ENCODE data around the gene UGDH. TPM values are rescaled to one million over a fixed set of nuclear protein-coding genes. Genes with fewer than 3 reads are reported as not detected.
"Not testable (repeated sequence)": the region's sequence is repeated elsewhere in the genome, so short reads cannot be mapped to it uniquely, and the experiment has no call there.

UGDH gene
- total RNA-seq, 1 experiment from 2014 or later: 50.9 TPM

- Mint-ChIP-seq H3K36me3 (ENCODE audit: insufficient read depth, unreplicated experiment) (peaks cover 83% of the 10 kb centered on the region), H3K27me3 (ENCODE audit: insufficient read depth, unreplicated experiment) (no peaks in the 10 kb centered on the region), H3K27ac (ENCODE audit: low read depth, unreplicated experiment) (no peak overlapping the region), H3K9me3 (ENCODE audit: unreplicated experiment) (no peaks in the 10 kb centered on the region), H3K4me1 (ENCODE audit: insufficient read depth, unreplicated experiment) (peaks cover 7% of the 10 kb centered on the region), H3K4me3 (ENCODE audit: unreplicated experiment) (no peak overlapping the region)
- no peak for DNase-seq (ENCODE audit: unreplicated experiment)
- POLR2A ChIA-PET: no interaction called here
- CTCF ChIA-PET: interaction anchor here (1.6 kb wide), 1 partner anchor 35 kb away, joined by 8 read pairs; no protein-coding TSS in a partner anchor
- intact Hi-C loops (cut with micrococcal nuclease): no loop called here
- TF ChIP-seq CTCF (IDR thresholded peaks at IDR 0.05; ENCODE audit: unreplicated experiment): no peak
- no TSS peak for BruUV-seq (replicated peaks)
These were observed 22.7 kb downstream of the UGDH start for GRCh38 chr4:39504538-39504937.

- POLR2A ChIA-PET: interaction anchor here (0.6 to 1.0 kb wide), 3 partner anchors 17 to 217 kb away, joined by 3 to 5 read pairs (median 4); no protein-coding TSS in a partner anchor
- H3K9me3 Mint-ChIP-seq (ENCODE audit: unreplicated experiment); DNase-seq (ENCODE audit: unreplicated experiment); BruUV-seq (replicated peaks); H3K4me1 Mint-ChIP-seq (ENCODE audit: insufficient read depth, unreplicated experiment); CTCF ChIA-PET; intact Hi-C loops (cut with micrococcal nuclease); H3K27me3 Mint-ChIP-seq (ENCODE audit: insufficient read depth, unreplicated experiment); H3K4me3 Mint-ChIP-seq (ENCODE audit: unreplicated experiment): not testable (repeated sequence)
- H3K36me3 Mint-ChIP-seq (ENCODE audit: insufficient read depth, unreplicated experiment): peaks cover 79% of the 10 kb centered on the region
- H3K27ac Mint-ChIP-seq (ENCODE audit: low read depth, unreplicated experiment): peak overlapping the region; percentile 49
These were observed 24.6 kb downstream of the UGDH start for GRCh38 chr4:39502664-39503035.

- intact Hi-C loops (cut with micrococcal nuclease): no loop called here
- Mint-ChIP-seq H3K4me1 (ENCODE audit: insufficient read depth, unreplicated experiment) (peaks cover 7% of the 10 kb centered on the region), H3K4me3 (ENCODE audit: unreplicated experiment) (no peak overlapping the region), H3K27ac (ENCODE audit: low read depth, unreplicated experiment) (peak overlapping the region; percentile 49), H3K36me3 (ENCODE audit: insufficient read depth, unreplicated experiment) (peaks cover 78% of the 10 kb centered on the region), H3K27me3 (ENCODE audit: insufficient read depth, unreplicated experiment) (no peaks in the 10 kb centered on the region), H3K9me3 (ENCODE audit: unreplicated experiment) (no peaks in the 10 kb centered on the region)
- DNase-seq (ENCODE audit: unreplicated experiment): no peak
- no peak for TF ChIP-seq CTCF (IDR thresholded peaks at IDR 0.05; ENCODE audit: unreplicated experiment)
- no TSS peak for BruUV-seq (replicated peaks)
- CTCF ChIA-PET: no interaction called here
- POLR2A ChIA-PET: interaction anchor here (0.6 to 1.0 kb wide), 3 partner anchors 18 to 217 kb away, joined by 3 to 5 read pairs (median 4); no protein-coding TSS in a partner anchor
These were observed 25.1 kb downstream of the UGDH start for GRCh38 chr4:39502019-39502663.

DNA sequence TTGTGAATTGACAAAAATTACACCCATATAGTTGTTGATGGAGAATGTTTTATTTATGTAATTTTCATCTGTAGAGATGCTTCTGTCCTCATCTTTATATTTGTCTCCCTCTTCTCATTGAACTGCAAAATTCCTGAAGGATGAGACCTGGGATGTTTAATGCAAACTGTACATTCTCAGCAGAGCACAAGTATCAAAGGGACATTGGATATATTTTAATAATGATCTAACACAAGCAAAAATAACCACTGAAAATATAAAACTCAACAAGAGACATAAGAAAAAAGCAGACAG is 28.6 kb downstream of the UGDH start:
- DNase-seq (ENCODE audit: unreplicated experiment): no peak
- no peak overlapping the region for H3K27ac Mint-ChIP-seq (ENCODE audit: low read depth, unreplicated experiment)
- TF ChIP-seq CTCF (IDR thresholded peaks at IDR 0.05; ENCODE audit: unreplicated experiment): no peak
- H3K36me3 Mint-ChIP-seq (ENCODE audit: insufficient read depth, unreplicated experiment): peaks cover 43% of the 10 kb centered on the region
- no peak overlapping the region for H3K4me3 Mint-ChIP-seq (ENCODE audit: unreplicated experiment)
- no peaks in the 10 kb centered on the region for H3K9me3 Mint-ChIP-seq (ENCODE audit: unreplicated experiment)
- H3K4me1 Mint-ChIP-seq (ENCODE audit: insufficient read depth, unreplicated experiment): peaks cover 7% of the 10 kb centered on the region
- no peaks in the 10 kb centered on the region for H3K27me3 Mint-ChIP-seq (ENCODE audit: insufficient read depth, unreplicated experiment)
- intact Hi-C loops (cut with micrococcal nuclease): no loop called here
- BruUV-seq (replicated peaks): no TSS peak
- POLR2A ChIA-PET: no interaction called here
- CTCF ChIA-PET: no interaction called here
